Fibroblast of the aortic adventitia (primary cell): ENCODE results near the gene DUSP16. TPM values are rescaled to one million over a fixed set of nuclear protein-coding genes. Genes with fewer than 3 reads are reported as not detected.

Source experiments
- DNase-seq: peaks from one replicate; pipeline ENCODE4 v3.0.0-alpha.2; 2010; ENCODE audit warnings: low read depth
- H3K4me3 ChIP-seq: 2 replicates; pipeline ENCODE4 v1.5.1; 2011; ENCODE audit warnings: low read depth, mild to moderate bottlenecking, control low read depth, low read length, moderate library complexity
- total RNA-seq: library from RNA; depleted of rRNA; stranded (reverse); fragments of >200 nt; gene quantifications from 2 replicates; pipeline ENCODE4 v1.2.3, GENCODE V29; 2012; ENCODE audit warnings: low replicate concordance
- TF ChIP-seq, protein P1 (sequence below): IDR thresholded peaks from 2 replicates; pipeline ENCODE4 v1.5.1; 2011; ENCODE audit warnings: mild to moderate bottlenecking, low read length, control low read depth, inconsistent platforms; ENCODE audit not compliant: insufficient read depth

Gene DUSP16
- total RNA-seq, 1 donor, result 6.8 TPM

DNA sequence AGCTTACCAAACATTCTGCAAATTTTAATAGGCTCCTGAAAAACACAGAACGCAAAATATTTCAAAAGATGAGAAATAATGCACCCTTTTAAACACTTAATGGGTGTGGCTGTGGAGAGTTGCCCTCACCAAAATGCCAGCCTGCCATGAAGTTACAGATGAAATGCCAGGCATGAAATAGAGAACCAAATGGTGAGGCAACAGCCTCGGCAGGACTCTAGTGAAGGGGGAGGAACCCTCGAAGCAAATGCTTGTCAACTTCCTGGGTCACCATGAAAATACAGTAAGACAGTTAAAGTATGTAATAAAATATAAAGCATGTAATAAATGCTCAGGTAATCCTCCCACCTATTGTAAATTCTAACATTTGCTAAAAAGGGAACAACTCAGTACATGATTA lies 24.1 kb downstream of the DUSP16 start:
- TF ChIP-seq, protein P1, sequence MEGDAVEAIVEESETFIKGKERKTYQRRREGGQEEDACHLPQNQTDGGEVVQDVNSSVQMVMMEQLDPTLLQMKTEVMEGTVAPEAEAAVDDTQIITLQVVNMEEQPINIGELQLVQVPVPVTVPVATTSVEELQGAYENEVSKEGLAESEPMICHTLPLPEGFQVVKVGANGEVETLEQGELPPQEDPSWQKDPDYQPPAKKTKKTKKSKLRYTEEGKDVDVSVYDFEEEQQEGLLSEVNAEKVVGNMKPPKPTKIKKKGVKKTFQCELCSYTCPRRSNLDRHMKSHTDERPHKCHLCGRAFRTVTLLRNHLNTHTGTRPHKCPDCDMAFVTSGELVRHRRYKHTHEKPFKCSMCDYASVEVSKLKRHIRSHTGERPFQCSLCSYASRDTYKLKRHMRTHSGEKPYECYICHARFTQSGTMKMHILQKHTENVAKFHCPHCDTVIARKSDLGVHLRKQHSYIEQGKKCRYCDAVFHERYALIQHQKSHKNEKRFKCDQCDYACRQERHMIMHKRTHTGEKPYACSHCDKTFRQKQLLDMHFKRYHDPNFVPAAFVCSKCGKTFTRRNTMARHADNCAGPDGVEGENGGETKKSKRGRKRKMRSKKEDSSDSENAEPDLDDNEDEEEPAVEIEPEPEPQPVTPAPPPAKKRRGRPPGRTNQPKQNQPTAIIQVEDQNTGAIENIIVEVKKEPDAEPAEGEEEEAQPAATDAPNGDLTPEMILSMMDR, result no peak
- no peak for DNase-seq
- no peak overlapping the region for H3K4me3 ChIP-seq

DNA sequence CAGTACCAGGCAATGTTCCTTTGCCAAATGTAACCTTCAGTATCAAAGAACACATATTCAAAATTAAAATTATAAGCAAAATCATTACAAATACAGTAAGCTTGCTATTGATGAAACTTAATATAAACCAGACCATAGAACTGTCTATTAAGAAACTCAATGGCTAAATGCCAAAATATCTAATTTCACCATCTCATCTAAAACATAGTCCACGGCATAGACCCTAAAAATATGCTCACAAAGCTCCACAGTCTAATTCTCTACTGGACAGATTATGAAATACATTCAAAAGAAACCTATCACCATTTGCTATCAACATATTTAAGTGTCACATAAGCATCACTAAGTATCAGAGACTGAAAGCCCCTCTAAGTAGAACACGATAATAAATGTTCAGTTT lies 25.2 kb downstream of the DUSP16 start:
- TF ChIP-seq, protein P1, result no peak
- H3K4me3 ChIP-seq, result no peak overlapping the region
- DNase-seq, result peak; percentile 9

DNA sequence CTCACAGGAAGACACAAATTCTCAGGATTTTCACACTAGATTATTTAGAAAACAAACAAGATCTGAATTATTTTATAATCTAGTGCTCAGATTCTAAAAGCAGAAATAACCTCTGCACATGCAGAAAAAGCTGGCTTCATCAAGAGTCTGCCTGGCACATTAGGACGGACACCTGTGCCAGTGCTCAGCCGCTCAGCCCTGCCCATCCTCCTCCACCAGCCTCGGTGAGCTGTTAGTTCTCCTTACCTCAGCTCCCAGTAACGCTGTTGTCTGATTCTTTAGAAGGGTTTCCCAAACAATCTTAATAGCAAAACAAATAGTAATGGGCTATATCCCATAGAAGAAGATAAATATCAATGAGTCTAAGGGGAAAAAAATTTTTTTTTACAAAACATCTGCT lies 27.7 kb downstream of the DUSP16 start:
- TF ChIP-seq, protein P1, result no peak
- no peak overlapping the region for H3K4me3 ChIP-seq
- no peak for DNase-seq

DNA sequence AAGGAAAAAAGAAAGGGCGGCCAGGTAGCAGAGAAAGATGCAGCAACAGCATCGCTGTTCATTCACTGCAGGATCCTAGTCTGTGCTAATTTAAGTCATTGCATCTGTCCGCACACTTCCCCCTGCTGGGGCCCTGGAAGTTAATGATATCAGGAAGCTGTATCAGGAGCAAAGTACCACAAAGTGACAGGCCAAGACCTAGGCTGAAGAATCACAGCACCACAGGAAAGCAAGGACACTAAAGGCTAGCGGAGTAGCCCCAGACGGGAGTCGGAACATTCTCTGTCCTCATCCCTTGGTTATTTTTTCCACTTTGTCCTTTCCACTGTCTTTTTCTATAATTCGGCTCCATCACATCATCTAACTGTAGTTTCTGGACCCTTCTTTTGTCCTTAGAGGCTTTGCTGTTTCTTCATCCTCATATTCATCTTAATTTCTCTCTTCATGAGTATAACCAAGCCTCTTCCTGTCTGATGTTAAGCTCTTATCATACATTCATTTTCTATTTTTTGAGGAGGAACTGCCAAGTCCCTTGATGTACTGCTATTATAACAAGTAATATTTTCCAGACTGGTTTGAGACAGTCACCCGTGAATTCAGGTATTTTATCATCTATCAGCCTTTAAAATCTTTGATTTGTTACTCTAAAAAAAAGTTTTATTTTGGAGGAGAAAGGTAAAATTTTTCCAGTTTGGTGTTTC lies 28.3 kb downstream of the DUSP16 start:
- H3K4me3 ChIP-seq, result no peak overlapping the region
- DNase-seq, result no peak
- TF ChIP-seq, protein P1, result no peak

DNA sequence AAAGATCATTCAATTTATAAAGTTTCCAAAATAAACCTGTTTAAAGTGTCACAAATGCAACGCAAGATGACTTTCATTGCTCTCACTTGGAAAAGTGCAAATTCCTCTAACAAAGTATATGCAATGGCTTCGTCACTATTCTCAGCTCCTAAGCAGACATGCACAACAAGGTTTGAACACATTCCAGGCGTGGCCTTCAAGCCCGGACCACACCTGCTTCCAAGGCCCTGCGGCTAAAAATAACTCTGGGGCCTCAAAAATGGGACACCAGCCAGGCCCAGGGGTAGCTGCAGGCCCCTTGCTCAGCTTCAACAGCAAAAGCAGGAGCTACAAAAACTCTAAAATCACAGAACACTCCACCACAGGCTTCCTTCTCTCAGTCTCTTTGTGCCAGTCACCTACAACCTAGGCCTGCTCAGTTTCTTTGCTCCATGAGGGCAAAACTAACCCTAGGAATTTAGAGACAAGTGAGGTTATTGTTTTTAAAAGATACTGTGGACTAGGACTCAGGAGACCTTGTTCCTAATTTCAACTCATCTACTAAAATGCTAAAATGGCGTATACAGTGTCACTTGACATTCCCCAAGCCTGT lies 29.3 kb downstream of the DUSP16 start:
- TF ChIP-seq, protein P1, result no peak
- H3K4me3 ChIP-seq, result no peak overlapping the region
- peak; percentile 16 for DNase-seq

DNA sequence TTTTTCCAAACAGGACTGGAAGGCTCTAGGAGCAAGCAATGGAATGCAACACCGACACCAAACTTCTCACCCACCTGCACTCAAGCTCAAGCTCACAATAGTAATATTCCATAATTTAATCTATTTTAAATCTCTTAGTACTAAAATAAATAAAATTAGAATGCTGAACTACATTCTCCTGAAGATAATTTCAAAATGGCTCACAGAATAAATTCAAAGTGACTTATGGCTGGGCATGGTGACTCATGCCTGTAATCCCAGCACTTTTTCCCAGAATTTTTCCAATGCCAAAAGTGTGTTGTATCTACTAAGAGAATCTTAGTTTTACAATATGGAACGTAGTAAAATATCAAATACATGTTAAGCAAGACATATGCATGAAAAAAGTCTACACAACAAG lies 31.5 kb downstream of the DUSP16 start:
- TF ChIP-seq, protein P1, result no peak
- DNase-seq, result no peak
- no peak overlapping the region for H3K4me3 ChIP-seq
